HepG2 (cell line): Measurements from ENCODE around the gene PROX1.

ENCODE experiments used
- ATF4 ChIP-seq, 2 experiments: fragments of 450-650 bp in 1 of 2; sonication (generic) in 1 of 2; formaldehyde crosslinking; IDR thresholded peaks; 2 replicates each; pipeline versions ENCODE4 v1.5.0 to v1.8.0; 2020 to 2022; ENCODE audit warnings: mild to moderate bottlenecking in 1 of 2, missing genetic modification reagents in 1 of 2
- GTF2F1 ChIP-seq: fragments of 150-350 bp; IDR thresholded peaks from 2 replicates; pipeline ENCODE4 v1.6.1; 2014; ENCODE audit warnings: low read length
- KLF13 ChIP-seq: sonication (generic); formaldehyde crosslinking; IDR thresholded peaks from 2 replicates; pipeline ENCODE4 v1.4.0; 2020; ENCODE audit warnings: mild to moderate bottlenecking, missing genetic modification reagents
- POLR2AphosphoS5 ChIP-seq: IDR thresholded peaks from 2 replicates; pipeline ENCODE4 v1.6.1; 2012; ENCODE audit warnings: low read depth, low read length
- SNAPC5 ChIP-seq: sonication (generic); formaldehyde crosslinking; IDR thresholded peaks from 2 replicates; pipeline ENCODE4 v1.8.1; 2023; ENCODE audit warnings: mild to moderate bottlenecking, missing genetic modification reagents, borderline replicate concordance
- SP1 ChIP-seq, 2 experiments: fragments of 450-650 bp in 1 of 2; sonication (generic) in 1 of 2; formaldehyde crosslinking in 1 of 2; IDR thresholded peaks; 2 replicates each; pipeline versions ENCODE4 v1.4.0 to v1.6.1; 2016 to 2020; ENCODE audit warnings: missing genetic modification reagents in 1 of 2
- ZNF335 ChIP-seq: sonication (generic); formaldehyde crosslinking; IDR thresholded peaks from 2 replicates; pipeline ENCODE4 v1.4.0; 2020; ENCODE audit warnings: missing genetic modification reagents
- ZNF672 ChIP-seq: sonication (generic); formaldehyde crosslinking; IDR thresholded peaks from 2 replicates; pipeline ENCODE4 v1.8.1; 2022; ENCODE audit warnings: missing genetic modification reagents
- TF ChIP-seq, protein P1 (sequence below): sonication (generic); formaldehyde crosslinking; IDR thresholded peaks from 2 replicates; pipeline ENCODE4 v1.5.0; 2020; ENCODE audit warnings: mild to moderate bottlenecking, missing genetic modification reagents, moderate library complexity

GRCh38 chr1:214076708-214077065 is 88.9 kb downstream of the PROX1 start:
- TF ChIP-seq GTF2F1 (no peak), ATF4 (CRISPR knock-in tag; IDR thresholded peaks at IDR 0.05) (no peak), KLF13 (CRISPR knock-in tag) (no peak), SP1 (IDR thresholded peaks at IDR 0.05) (no peak), SP1 (CRISPR knock-in tag; IDR thresholded peaks at IDR 0.05) (no peak), POLR2AphosphoS5 (no peak), SNAPC5 (no peak), ZNF335 (CRISPR knock-in tag) (no peak), ZNF672 (CRISPR knock-in tag) (no peak)
- TF ChIP-seq, protein P1, sequence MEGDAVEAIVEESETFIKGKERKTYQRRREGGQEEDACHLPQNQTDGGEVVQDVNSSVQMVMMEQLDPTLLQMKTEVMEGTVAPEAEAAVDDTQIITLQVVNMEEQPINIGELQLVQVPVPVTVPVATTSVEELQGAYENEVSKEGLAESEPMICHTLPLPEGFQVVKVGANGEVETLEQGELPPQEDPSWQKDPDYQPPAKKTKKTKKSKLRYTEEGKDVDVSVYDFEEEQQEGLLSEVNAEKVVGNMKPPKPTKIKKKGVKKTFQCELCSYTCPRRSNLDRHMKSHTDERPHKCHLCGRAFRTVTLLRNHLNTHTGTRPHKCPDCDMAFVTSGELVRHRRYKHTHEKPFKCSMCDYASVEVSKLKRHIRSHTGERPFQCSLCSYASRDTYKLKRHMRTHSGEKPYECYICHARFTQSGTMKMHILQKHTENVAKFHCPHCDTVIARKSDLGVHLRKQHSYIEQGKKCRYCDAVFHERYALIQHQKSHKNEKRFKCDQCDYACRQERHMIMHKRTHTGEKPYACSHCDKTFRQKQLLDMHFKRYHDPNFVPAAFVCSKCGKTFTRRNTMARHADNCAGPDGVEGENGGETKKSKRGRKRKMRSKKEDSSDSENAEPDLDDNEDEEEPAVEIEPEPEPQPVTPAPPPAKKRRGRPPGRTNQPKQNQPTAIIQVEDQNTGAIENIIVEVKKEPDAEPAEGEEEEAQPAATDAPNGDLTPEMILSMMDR = no peak
